Osteoblast (primary cell): ENCODE data around the gene PPM1E. TPM values are rescaled to one million over a fixed set of nuclear protein-coding genes. Genes with fewer than 3 reads are reported as not detected.

Source experiments
- DNase-seq: peaks from one replicate; pipeline ENCODE4 v3.0.0; 2011; ENCODE audit warnings: low spot score, mixed read lengths; ENCODE audit not compliant: insufficient read length; ENCODE audit errors: missing footprints
- H2AFZ ChIP-seq: 2 replicates; pipeline ENCODE4 v1.6.0; 2011; ENCODE audit warnings: mild to moderate bottlenecking, low read length
- H3K27ac ChIP-seq: 2 replicates; pipeline ENCODE4 v1.5.1; 2011; ENCODE audit warnings: mild to moderate bottlenecking, low read depth, low read length, moderate library complexity
- H3K27me3 ChIP-seq: 2 replicates; pipeline ENCODE4 v1.6.0; 2012; ENCODE audit warnings: mild to moderate bottlenecking, control low read depth, inconsistent platforms, low read length, moderate library complexity; ENCODE audit not compliant: insufficient read depth
- H3K36me3 ChIP-seq: 2 replicates; pipeline ENCODE4 v1.5.1; 2011; ENCODE audit warnings: mild to moderate bottlenecking, low read length, control low read depth, moderate library complexity; ENCODE audit not compliant: insufficient read depth
- H3K4me1 ChIP-seq: 2 replicates; pipeline ENCODE4 v1.5.1; 2011; ENCODE audit warnings: mild to moderate bottlenecking, low read length, control low read depth, moderate library complexity; ENCODE audit not compliant: insufficient read depth
- H3K4me2 ChIP-seq: 2 replicates; pipeline ENCODE4 v1.6.0; 2011; ENCODE audit warnings: mild to moderate bottlenecking, low read length; ENCODE audit not compliant: insufficient read depth
- H3K4me3 ChIP-seq: fragments of 200-600 bp; sonication (generic); 3 replicates; pipeline ENCODE4 v1.5.1; 2012; ENCODE audit warnings: mild to moderate bottlenecking, low read length, inconsistent platforms; ENCODE audit not compliant: insufficient read depth
- H3K79me2 ChIP-seq: 2 replicates; pipeline ENCODE4 v1.6.0; 2012; ENCODE audit warnings: mild to moderate bottlenecking, low read length, control low read depth, inconsistent platforms; ENCODE audit not compliant: insufficient read depth
- H3K9me3 ChIP-seq: 2 replicates; pipeline ENCODE4 v1.5.1; 2011; ENCODE audit warnings: low read depth, low read length, control low read depth
- H4K20me1 ChIP-seq: 2 replicates; pipeline ENCODE4 v1.6.0; 2012; ENCODE audit warnings: mild to moderate bottlenecking, low read length, control low read depth; ENCODE audit not compliant: insufficient read depth
- small RNA-seq: library from RNA; depleted of rRNA; stranded (forward); fragments of <200 nt; gene quantifications from one replicate; pipeline ENCODE3, GENCODE V24; 2012
- total RNA-seq: library from RNA; depleted of rRNA; stranded (reverse); fragments of >200 nt; gene quantifications from 2 replicates; pipeline ENCODE4 v1.2.3, GENCODE V29; 2012
- TF ChIP-seq, protein P1 (sequence below): IDR thresholded peaks from 2 replicates; pipeline ENCODE4 v1.5.1; 2011; ENCODE audit warnings: mild to moderate bottlenecking, low read depth, low read length, moderate library complexity; ENCODE audit errors: extremely low read depth

Gene PPM1E
- total RNA-seq, 1 donor, result under 0.01 TPM

DNA sequence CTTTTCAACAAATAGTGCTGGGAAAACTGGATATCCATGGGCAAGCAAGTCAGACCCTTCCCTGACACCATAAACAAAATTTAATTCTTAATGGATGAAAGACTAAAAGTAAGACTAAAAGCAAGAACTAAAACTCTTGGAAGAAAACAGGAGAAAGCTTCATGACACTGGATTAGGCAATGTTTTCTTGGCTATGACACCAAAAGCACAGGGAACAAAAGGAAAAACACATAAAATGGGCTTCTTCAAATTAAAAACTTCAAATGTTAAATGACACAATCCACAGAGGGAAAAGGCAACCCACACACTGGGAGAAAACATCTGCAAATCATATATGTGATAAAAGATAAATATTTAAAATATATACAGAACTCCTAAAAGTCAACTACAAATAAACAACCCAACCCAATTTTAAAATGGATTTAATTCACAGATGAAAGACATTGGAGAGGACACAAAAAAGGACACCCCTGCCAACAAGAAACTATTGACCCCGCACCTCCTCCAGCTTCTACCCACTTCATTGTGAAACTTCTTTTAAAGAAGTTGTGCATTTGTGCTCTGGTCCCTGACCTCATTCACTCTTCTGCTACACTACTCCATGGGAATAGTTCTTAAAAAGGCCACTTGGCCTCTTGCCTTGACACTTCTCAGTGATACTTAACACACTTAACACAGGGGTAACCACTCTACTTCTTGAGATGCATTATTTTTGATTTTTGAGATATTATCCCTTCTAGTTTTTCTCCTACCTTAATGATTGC, 270.7 kb downstream of the PPM1E start:
- H3K27me3 ChIP-seq, result no peaks in the 10 kb centered on the region
- H3K27ac ChIP-seq, result no peak overlapping the region
- peaks cover 4% of the 10 kb centered on the region for H3K36me3 ChIP-seq
- no peaks in the 10 kb centered on the region for H4K20me1 ChIP-seq
- no peak overlapping the region for H3K4me3 ChIP-seq
- no peak for DNase-seq
- H3K79me2 ChIP-seq, result peaks cover under 1% of the 10 kb centered on the region
- TF ChIP-seq, protein P1, sequence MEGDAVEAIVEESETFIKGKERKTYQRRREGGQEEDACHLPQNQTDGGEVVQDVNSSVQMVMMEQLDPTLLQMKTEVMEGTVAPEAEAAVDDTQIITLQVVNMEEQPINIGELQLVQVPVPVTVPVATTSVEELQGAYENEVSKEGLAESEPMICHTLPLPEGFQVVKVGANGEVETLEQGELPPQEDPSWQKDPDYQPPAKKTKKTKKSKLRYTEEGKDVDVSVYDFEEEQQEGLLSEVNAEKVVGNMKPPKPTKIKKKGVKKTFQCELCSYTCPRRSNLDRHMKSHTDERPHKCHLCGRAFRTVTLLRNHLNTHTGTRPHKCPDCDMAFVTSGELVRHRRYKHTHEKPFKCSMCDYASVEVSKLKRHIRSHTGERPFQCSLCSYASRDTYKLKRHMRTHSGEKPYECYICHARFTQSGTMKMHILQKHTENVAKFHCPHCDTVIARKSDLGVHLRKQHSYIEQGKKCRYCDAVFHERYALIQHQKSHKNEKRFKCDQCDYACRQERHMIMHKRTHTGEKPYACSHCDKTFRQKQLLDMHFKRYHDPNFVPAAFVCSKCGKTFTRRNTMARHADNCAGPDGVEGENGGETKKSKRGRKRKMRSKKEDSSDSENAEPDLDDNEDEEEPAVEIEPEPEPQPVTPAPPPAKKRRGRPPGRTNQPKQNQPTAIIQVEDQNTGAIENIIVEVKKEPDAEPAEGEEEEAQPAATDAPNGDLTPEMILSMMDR, result no peak
- H3K4me1 ChIP-seq, result no peaks in the 10 kb centered on the region
- no peaks in the 10 kb centered on the region for H3K9me3 ChIP-seq
- H3K4me2 ChIP-seq, result no peak overlapping the region
- no peak overlapping the region for H2AFZ ChIP-seq

DNA sequence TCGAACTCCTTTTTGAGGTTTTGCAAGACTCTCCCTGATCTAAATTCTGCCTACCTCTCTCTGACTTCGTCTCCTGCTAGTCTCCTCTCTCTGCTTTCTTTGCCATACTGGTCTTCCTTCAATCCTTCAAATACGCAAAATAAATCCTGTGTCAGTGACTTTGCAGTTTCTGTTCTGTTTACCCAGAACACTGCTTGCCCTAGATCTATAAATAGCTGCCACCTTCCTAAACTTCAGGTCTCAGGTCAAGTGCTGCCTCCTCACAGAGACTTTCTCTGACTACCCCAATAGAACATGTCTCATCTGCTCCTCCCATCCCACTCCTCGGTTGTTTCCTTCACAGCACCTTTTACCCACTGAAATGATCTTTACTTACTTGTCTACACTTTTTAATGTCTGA, 272.1 kb downstream of the PPM1E start:
- Histone ChIP-seq H3K9me3 (no peaks in the 10 kb centered on the region), H3K4me1 (no peaks in the 10 kb centered on the region), H3K79me2 (no peaks in the 10 kb centered on the region), H2AFZ (no peak overlapping the region), H3K27ac (no peak overlapping the region), H3K4me3 (no peak overlapping the region), H3K36me3 (peaks cover 10% of the 10 kb centered on the region), H4K20me1 (no peaks in the 10 kb centered on the region), H3K4me2 (no peak overlapping the region), H3K27me3 (no peaks in the 10 kb centered on the region)
- TF ChIP-seq, protein P1, result no peak
- DNase-seq, result no peak

DNA sequence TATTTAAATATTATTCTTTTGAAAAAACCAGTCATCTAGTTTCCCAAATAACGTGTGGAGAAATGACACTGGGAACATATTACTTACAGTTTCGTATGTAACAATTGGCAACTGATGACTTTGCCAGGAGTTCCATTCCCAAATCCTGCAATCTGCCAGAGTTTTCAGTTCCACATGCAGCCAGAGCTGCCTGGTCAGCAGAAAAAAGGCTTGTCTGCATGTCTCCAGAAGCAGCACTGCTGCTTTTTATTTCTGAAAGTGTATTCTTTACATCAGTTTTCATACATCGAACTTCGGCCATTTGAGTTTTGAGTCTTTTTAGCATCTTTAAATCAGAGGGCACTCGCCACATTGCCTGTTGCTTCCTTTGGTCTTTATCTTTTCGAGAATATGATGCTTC, 272.7 kb downstream of the PPM1E start:
- Histone ChIP-seq H3K27me3 (no peaks in the 10 kb centered on the region), H4K20me1 (no peaks in the 10 kb centered on the region), H3K36me3 (peaks cover 10% of the 10 kb centered on the region), H3K4me2 (no peak overlapping the region), H3K79me2 (no peaks in the 10 kb centered on the region), H3K4me3 (no peak overlapping the region), H3K27ac (no peak overlapping the region), H2AFZ (no peak overlapping the region), H3K4me1 (no peaks in the 10 kb centered on the region), H3K9me3 (no peaks in the 10 kb centered on the region)
- no peak for DNase-seq
- TF ChIP-seq, protein P1, result no peak

DNA sequence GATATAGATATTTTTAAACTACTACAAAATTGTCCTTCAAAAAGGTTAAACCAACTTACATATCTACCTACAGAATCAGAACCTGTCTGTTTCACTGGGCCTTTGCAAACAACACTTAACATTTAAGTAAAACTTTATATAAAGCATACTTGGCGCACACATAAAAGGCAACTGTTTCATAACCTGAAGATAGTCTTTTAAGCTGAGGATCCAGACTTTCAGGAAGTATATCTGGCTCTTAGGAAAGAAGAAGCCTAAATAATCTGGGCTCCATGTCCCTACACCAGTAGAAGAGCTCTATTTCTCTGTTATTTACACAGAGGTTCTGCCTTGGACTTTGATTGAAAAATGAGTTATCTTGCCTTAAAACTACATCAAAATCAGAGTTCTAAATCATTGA, 275.2 kb downstream of the PPM1E start:
- Histone ChIP-seq H3K27ac (no peak overlapping the region), H3K79me2 (no peaks in the 10 kb centered on the region), H3K4me2 (no peak overlapping the region), H3K27me3 (no peaks in the 10 kb centered on the region), H2AFZ (no peak overlapping the region), H3K9me3 (no peaks in the 10 kb centered on the region), H3K36me3 (peaks cover 20% of the 10 kb centered on the region), H3K4me3 (no peak overlapping the region), H4K20me1 (no peaks in the 10 kb centered on the region), H3K4me1 (no peaks in the 10 kb centered on the region)
- TF ChIP-seq, protein P1, result no peak
- DNase-seq, result no peak

Small RNAs within 50 kb of the gene (small RNA-seq; reads per million reads assigned to genes)
- gene AC025521.1, result not detected
- gene RF00017, result not detected
- gene RNU6-518P, result not detected

Other genes starting within 250 kb of the PPM1E start
- 43.6 and 51.4 TPM in 2 replicates for gene MTMR4, start 241.2 kb upstream of the PPM1E start, total RNA-seq
- gene TEX14, start 63.8 kb upstream of the PPM1E start, total RNA-seq, result under 0.01 TPM in 2 replicates
- 17.4 and 17.7 TPM in 2 replicates for gene RAD51C, start 63.3 kb upstream of the PPM1E start, total RNA-seq